Neutrophil (primary cell): ENCODE data around the gene SLC17A8.

Source experiments
- H3K27ac ChIP-seq: fragments of 200-600 bp; sonication (generic); 2 replicates; pipeline ENCODE4 v1.5.1; 2016; ENCODE audit warnings: mild to moderate bottlenecking, moderate library complexity
- H3K27me3 ChIP-seq: fragments of 200-600 bp; sonication (generic); 2 replicates; pipeline ENCODE4 v1.6.0; 2016; ENCODE audit warnings: mild to moderate bottlenecking
- H3K36me3 ChIP-seq: fragments of 200-600 bp; sonication (generic); 2 replicates; pipeline ENCODE4 v1.5.1; 2017
- H3K4me1 ChIP-seq, 2 experiments: fragments of 200-600 bp in 1 of 2; sonication (generic) in 1 of 2; 1 replicate in 1 of 2; 2 replicates in 1 of 2; pipeline versions ENCODE4 v1.5.1 to v1.6.1; 2013 to 2016; ENCODE audit warnings: low read depth in 1 of 2, low read length in 1 of 2, mild to moderate bottlenecking in 1 of 2, moderate library complexity in 1 of 2; ENCODE audit not compliant: control insufficient read depth in 1 of 2, insufficient read depth in 1 of 2
- H3K4me3 ChIP-seq, 2 experiments: fragments of 200-600 bp in 1 of 2; sonication (generic) in 1 of 2; 1 replicate in 1 of 2; 2 replicates in 1 of 2; pipeline ENCODE4 v1.5.1; 2013 to 2016; ENCODE audit warnings: low read depth in 1 of 2, low read length in 1 of 2, mild to moderate bottlenecking in 1 of 2, moderate library complexity in 1 of 2
- H3K9me3 ChIP-seq: fragments of 200-600 bp; sonication (generic); 2 replicates; pipeline ENCODE4 v1.5.1; 2016
- TF ChIP-seq, protein P1 (sequence below): fragments of 200-600 bp; sonication (generic); IDR thresholded peaks from 2 replicates; pipeline ENCODE4 v1.5.1; 2016; ENCODE audit warnings: antibody characterized with exemption

Gene SLC17A8

DNA sequence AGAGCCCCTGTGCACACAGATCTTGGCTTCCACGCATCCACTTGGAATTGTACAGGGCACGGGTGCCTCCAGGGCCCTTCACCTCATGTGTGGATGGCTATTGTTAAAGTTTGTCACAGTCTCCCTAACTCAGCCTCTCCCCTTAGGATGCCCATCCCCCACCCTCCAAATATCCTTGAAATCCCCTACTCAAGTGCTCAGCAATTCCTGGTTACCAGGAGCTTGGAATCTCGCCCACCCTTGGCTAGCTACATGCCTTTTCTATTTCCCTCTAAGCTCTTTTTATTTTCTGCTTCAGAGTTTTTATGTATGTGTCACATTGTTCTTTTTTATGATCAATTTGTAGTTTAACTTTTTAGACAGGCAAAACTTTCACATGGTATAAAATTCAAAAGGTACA lies 103.8 kb downstream of the SLC17A8 start:
- no peaks in the 10 kb centered on the region for H3K36me3 ChIP-seq
- H3K27me3 ChIP-seq: no peaks in the 10 kb centered on the region
- H3K4me3 ChIP-seq: no peak overlapping the region
- H3K9me3 ChIP-seq: no peaks in the 10 kb centered on the region
- TF ChIP-seq, protein P1, sequence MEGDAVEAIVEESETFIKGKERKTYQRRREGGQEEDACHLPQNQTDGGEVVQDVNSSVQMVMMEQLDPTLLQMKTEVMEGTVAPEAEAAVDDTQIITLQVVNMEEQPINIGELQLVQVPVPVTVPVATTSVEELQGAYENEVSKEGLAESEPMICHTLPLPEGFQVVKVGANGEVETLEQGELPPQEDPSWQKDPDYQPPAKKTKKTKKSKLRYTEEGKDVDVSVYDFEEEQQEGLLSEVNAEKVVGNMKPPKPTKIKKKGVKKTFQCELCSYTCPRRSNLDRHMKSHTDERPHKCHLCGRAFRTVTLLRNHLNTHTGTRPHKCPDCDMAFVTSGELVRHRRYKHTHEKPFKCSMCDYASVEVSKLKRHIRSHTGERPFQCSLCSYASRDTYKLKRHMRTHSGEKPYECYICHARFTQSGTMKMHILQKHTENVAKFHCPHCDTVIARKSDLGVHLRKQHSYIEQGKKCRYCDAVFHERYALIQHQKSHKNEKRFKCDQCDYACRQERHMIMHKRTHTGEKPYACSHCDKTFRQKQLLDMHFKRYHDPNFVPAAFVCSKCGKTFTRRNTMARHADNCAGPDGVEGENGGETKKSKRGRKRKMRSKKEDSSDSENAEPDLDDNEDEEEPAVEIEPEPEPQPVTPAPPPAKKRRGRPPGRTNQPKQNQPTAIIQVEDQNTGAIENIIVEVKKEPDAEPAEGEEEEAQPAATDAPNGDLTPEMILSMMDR: no peak
- no peak overlapping the region for H3K27ac ChIP-seq
- H3K4me1 ChIP-seq: no peaks in the 10 kb centered on the region

DNA sequence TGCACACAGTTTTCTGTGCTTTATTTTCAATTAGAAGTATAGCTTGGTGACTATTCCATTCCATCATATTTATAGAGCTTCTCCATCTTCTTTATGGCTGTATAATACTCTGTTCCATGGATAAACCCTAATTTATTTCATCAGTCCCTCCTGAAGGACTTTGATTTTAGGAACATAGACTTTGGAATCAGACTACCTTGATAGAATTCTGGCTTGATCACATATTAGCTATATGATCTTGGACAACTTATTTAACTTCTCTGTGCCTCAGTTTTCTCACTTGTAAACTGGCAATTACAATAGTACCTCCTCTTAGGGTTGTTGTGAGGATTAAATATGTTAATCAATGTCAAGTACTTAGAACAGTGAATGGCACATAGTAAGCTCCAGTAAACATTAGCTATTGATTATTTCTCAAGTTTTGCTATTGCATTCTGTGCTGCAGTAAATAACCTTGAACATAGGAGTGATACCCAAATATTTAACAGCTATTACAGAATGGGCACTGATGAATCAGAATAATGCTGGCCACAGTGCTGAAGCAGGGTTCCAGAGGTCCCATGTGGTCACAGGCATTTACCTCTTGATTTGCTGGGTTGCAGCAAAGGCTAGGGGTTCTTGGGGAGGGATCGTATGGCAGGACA lies 104.6 kb downstream of the SLC17A8 start:
- Histone ChIP-seq H3K27ac (no peak overlapping the region), H3K36me3 (no peaks in the 10 kb centered on the region), H3K4me3 (no peak overlapping the region), H3K9me3 (no peaks in the 10 kb centered on the region), H3K27me3 (no peaks in the 10 kb centered on the region), H3K4me1 (no peaks in the 10 kb centered on the region)
- TF ChIP-seq, protein P1: no peak

DNA sequence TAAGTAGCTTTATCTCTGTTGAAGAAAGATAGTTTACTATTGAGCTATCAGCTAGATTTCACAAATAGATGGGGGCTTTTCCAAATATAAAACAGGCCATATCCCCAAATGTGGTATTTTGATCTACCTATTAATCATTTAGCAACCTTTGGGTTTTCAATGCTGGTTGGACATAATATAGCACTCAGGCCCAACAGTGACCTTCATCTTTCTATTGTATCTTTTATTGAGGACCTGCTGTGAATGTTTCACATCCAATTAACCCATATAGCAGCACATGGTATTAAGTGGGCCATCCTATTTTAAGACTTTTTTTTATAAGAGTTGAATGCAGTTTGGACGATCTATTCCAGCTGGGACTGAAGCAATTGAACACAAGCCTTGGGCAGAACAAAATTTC lies 106.8 kb downstream of the SLC17A8 start:
- Histone ChIP-seq H3K27ac (no peak overlapping the region), H3K4me3 (no peak overlapping the region), H3K4me1 (no peaks in the 10 kb centered on the region), H3K27me3 (no peaks in the 10 kb centered on the region), H3K36me3 (no peaks in the 10 kb centered on the region), H3K9me3 (no peaks in the 10 kb centered on the region)
- TF ChIP-seq, protein P1: no peak

DNA sequence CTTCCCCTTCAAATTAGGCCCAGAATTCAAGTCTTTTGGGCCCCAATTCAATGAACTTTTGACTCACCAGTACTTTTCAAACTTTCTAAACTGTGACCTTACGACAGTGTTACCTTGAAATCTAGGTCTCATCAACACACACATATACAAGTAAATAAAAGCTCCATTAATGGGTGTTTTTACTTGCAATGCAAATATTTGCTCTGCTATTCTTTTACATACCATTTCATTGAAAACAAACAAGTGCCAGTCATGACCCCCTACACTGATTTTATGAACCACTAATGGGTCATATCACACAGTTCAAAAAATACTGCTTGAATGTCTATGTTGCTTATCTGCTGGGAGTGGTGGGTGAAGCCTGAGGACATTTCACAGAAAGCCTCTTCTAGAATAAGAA lies 107.7 kb downstream of the SLC17A8 start:
- Histone ChIP-seq H3K36me3 (no peaks in the 10 kb centered on the region), H3K4me1 (no peaks in the 10 kb centered on the region), H3K9me3 (no peaks in the 10 kb centered on the region), H3K27me3 (no peaks in the 10 kb centered on the region), H3K27ac (no peak overlapping the region), H3K4me3 (no peak overlapping the region)
- TF ChIP-seq, protein P1: no peak

DNA sequence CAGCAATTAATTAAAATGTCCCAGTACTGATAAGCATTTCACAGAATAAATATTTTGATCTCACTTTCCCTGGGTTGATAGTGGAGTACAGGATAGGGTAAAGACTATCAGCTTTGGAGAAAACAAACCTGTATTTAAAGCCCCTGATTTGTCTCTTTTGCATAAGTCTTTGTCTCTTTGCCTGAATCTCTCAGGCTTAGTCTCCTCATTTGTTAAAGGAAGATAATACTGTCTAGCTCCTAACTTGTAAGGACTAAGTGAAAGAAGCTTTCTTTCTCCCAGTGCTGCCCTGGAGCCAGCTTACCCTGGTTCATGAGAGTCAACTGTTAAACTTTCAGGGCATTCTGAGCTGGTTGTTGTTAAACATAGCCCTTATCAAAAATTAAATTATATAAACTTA lies 111.3 kb downstream of the SLC17A8 start:
- no peak overlapping the region for H3K4me3 ChIP-seq
- no peak overlapping the region for H3K27ac ChIP-seq
- no peaks in the 10 kb centered on the region for H3K4me1 ChIP-seq
- no peaks in the 10 kb centered on the region for H3K9me3 ChIP-seq
- TF ChIP-seq, protein P1: no peak
- no peaks in the 10 kb centered on the region for H3K36me3 ChIP-seq
- no peaks in the 10 kb centered on the region for H3K27me3 ChIP-seq
